Measurements from ENCODE around the gene RYR3. TPM values are rescaled to one million over a fixed set of nuclear protein-coding genes. Genes with fewer than 3 reads are reported as not detected.

Gene RYR3
- total and polyA plus RNA-seq, 10 of the 15 experiments (the other 5 are each of a cell fraction or from before 2014, with no cell fraction given): under 0.01 to 0.44 (median 0.16) TPM; not detected in 5

GRCh38 chr15:33871980-33872379, 561.2 kb downstream of the RYR3 start (continued):
- TF ChIP-seq CEBPZ (IDR thresholded peaks at IDR 0.05; ENCODE audit: low read depth, low read length) (no peak), ZNF384 (IDR thresholded peaks at IDR 0.05; ENCODE audit: borderline replicate concordance, low read depth, low read length) (no peak), ZNF622 (IDR thresholded peaks at IDR 0.05) (no peak)

GRCh38 chr15:33872416-33873106, 561.8 kb downstream of the RYR3 start:
- Histone ChIP-seq H2AFZ (ENCODE audit: control insufficient read depth, low read depth, low read length) (no peak overlapping the region), H3K9ac (ENCODE audit: control insufficient read depth, insufficient read depth, low read length) (no peak overlapping the region), H3K4me1 (ENCODE audit: control insufficient read depth, insufficient read depth, low read length) (no peaks in the 10 kb centered on the region), H3K36me3 (ENCODE audit: control insufficient read depth in 2 of 2, insufficient read depth in 2 of 2, low read length in 1 of 2) (no peaks in the 10 kb centered on the region), H3K4me2 (ENCODE audit: control insufficient read depth, insufficient read depth) (no peak overlapping the region), H3K79me2 (ENCODE audit: control insufficient read depth, insufficient read depth, low read length) (no peaks in the 10 kb centered on the region), H3K27me3 (replicated peaks in 1 of 2; ENCODE audit: control insufficient read depth in 2 of 2, insufficient read depth in 2 of 2, low read length in 1 of 2) (no peaks in the 10 kb centered on the region), H4K20me1 (ENCODE audit: control insufficient read depth, insufficient read depth) (no peaks in the 10 kb centered on the region), H3K27ac (ENCODE audit: control insufficient read depth, insufficient read depth) (no peak overlapping the region), H3K4me3 (no peak overlapping the region), H3K9me3 (replicated peaks; ENCODE audit: control insufficient read depth, insufficient read depth, low read length) (no peaks in the 10 kb centered on the region)
- no peak for DNase-seq (ENCODE audit: low read depth, low spot score)
- RAD21 ChIA-PET (ENCODE audit: unreplicated experiment): interaction anchor here (0.6 kb wide), 1 partner anchor 21 kb away, joined by 4 read pairs; no protein-coding TSS in a partner anchor
- intact Hi-C loops (cut with micrococcal nuclease; ENCODE audit: unreplicated experiment): no loop called here
- in situ Hi-C loops (cut with MboI): no loop called here
- CTCF ChIA-PET: interaction anchor here (1.1 kb wide), 1 partner anchor 11 kb away, joined by 4 read pairs; no protein-coding TSS in a partner anchor
- 92% methylated on average over 13 of the region's 13 CpGs for WGBS (ENCODE audit: insufficient coverage, insufficient replicate concordance, low lambda C conversion rate, missing lambda C conversion rate)
- SMC1A ChIA-PET (ENCODE audit: uncharacterized antibody, unreplicated experiment): no interaction called here
- no TSS peak for BruUV-seq (replicated peaks)
- POLR2A ChIA-PET: no interaction called here
- no peak for ATAC-seq
- FAIRE-seq: no peak
- TF ChIP-seq FOXM1 (IDR thresholded peaks at IDR 0.05; ENCODE audit: low read depth, low read length) (no peak), ASH2L (IDR thresholded peaks at IDR 0.05; ENCODE audit: borderline replicate concordance, low read depth) (no peak)
